ENCODE data around the gene LRRC74B. TPM values are rescaled to one million over a fixed set of nuclear protein-coding genes. Genes with fewer than 3 reads are reported as not detected.
A peak's percentile ranks its signal among the peaks of the same experiment; 100 is the strongest.
"Not testable (repeated sequence)": the region's sequence is repeated elsewhere in the genome, so short reads cannot be mapped to it uniquely, and the experiment has no call there.

LRRC74B gene
- total RNA-seq, 2 experiments from 2014 or later: not detected

GRCh38 chr22:21031545-21032036 lies 14.2 kb upstream of the LRRC74B start:
- Mint-ChIP-seq H3K36me3 (no peaks in the 10 kb centered on the region), H3K27me3 (peaks cover 39% of the 10 kb centered on the region), H3K9me3 (ENCODE audit: low read depth) (no peaks in the 10 kb centered on the region), H3K27ac (no peak overlapping the region), H3K4me3 (no peak overlapping the region), H3K4me1 (peaks cover 15% of the 10 kb centered on the region)
- ATAC-seq: no peak
- no peak for DNase-seq
- CTCF ChIA-PET: no interaction called here

- Mint-ChIP-seq H3K27me3 (peaks cover 39% of the 10 kb centered on the region), H3K4me1 (peaks cover 15% of the 10 kb centered on the region), H3K36me3 (no peaks in the 10 kb centered on the region), H3K27ac (no peak within 1 kb of the TSS), H3K4me3 (peak within 1 kb of the TSS; percentile 30), H3K9me3 (ENCODE audit: low read depth) (no peaks in the 10 kb centered on the region)
- CTCF ChIA-PET: no interaction called here
- ATAC-seq (peak; percentile 54), DNase-seq (no peak)
These were observed 13.5 kb upstream of the LRRC74B start, which contains the start of gene SLC7A4 for GRCh38 chr22:21032037-21032867. TSS of gene SLC7A4 (minus strand) at chr22:21032561. CDS start at chr22:21031812, 749 bp downstream.

GRCh38 chr22:21032868-21033688 lies 12.7 kb upstream of the LRRC74B start:
- H3K27me3 Mint-ChIP-seq: peaks cover 43% of the 10 kb centered on the region
- no peak for DNase-seq
- H3K4me1 Mint-ChIP-seq: peaks cover 15% of the 10 kb centered on the region
- no peak overlapping the region for H3K27ac Mint-ChIP-seq
- H3K9me3 Mint-ChIP-seq (ENCODE audit: low read depth): no peaks in the 10 kb centered on the region
- H3K36me3 Mint-ChIP-seq: no peaks in the 10 kb centered on the region
- no peak overlapping the region for H3K4me3 Mint-ChIP-seq
- CTCF ChIA-PET: no interaction called here
- ATAC-seq: no peak

- CTCF ChIA-PET: no interaction called here
- no peaks in the 10 kb centered on the region for H3K9me3 Mint-ChIP-seq (ENCODE audit: low read depth)
- no peak for DNase-seq
- no peak overlapping the region for H3K4me3 Mint-ChIP-seq
- H3K27me3 Mint-ChIP-seq: peaks cover 47% of the 10 kb centered on the region
- H3K36me3 Mint-ChIP-seq: no peaks in the 10 kb centered on the region
- H3K4me1 Mint-ChIP-seq: peaks cover 15% of the 10 kb centered on the region
- ATAC-seq: peak; percentile 46
- no peak overlapping the region for H3K27ac Mint-ChIP-seq
These were observed 11.9 kb upstream of the LRRC74B start for GRCh38 chr22:21033895-21034294.

- no peaks in the 10 kb centered on the region for H3K9me3 Mint-ChIP-seq (ENCODE audit: low read depth)
- CTCF ChIA-PET: no interaction called here
- H3K27ac Mint-ChIP-seq: no peak overlapping the region
- no peaks in the 10 kb centered on the region for H3K36me3 Mint-ChIP-seq
- H3K27me3 Mint-ChIP-seq: peaks cover 50% of the 10 kb centered on the region
- peaks cover 15% of the 10 kb centered on the region for H3K4me1 Mint-ChIP-seq
- no peak overlapping the region for H3K4me3 Mint-ChIP-seq
- ATAC-seq (no peak), DNase-seq (no peak)
These were observed 10.8 kb upstream of the LRRC74B start for GRCh38 chr22:21034989-21035388.

GRCh38 chr22:21038405-21038804 lies 7.3 kb upstream of the LRRC74B start:
- Mint-ChIP-seq H3K27ac (no peak overlapping the region), H3K4me3 (no peak overlapping the region), H3K36me3 (no peaks in the 10 kb centered on the region), H3K9me3 (ENCODE audit: low read depth) (no peaks in the 10 kb centered on the region), H3K27me3 (peaks cover 42% of the 10 kb centered on the region), H3K4me1 (peaks cover 9% of the 10 kb centered on the region)
- ATAC-seq: no peak
- CTCF ChIA-PET: no interaction called here
- no peak for DNase-seq

GRCh38 chr22:21039158-21039557 lies 6.6 kb upstream of the LRRC74B start:
- H3K4me3 Mint-ChIP-seq: not testable (repeated sequence)

GRCh38 chr22:21041937-21042336 lies 3.8 kb upstream of the LRRC74B start:
- ATAC-seq (no peak), DNase-seq (no peak)
- H3K4me3 Mint-ChIP-seq: no peak overlapping the region
- peaks cover 22% of the 10 kb centered on the region for H3K4me1 Mint-ChIP-seq
- CTCF ChIA-PET: interaction anchor here (0.8 kb wide), 1 partner anchor 21 kb away, joined by 3 read pairs; no protein-coding TSS in a partner anchor
- H3K27ac Mint-ChIP-seq: no peak overlapping the region
- H3K27me3 Mint-ChIP-seq: peaks cover 48% of the 10 kb centered on the region
- H3K36me3 Mint-ChIP-seq: no peaks in the 10 kb centered on the region
- no peaks in the 10 kb centered on the region for H3K9me3 Mint-ChIP-seq (ENCODE audit: low read depth)

More at GRCh38 chr22:21039158-21039557, 6.6 kb upstream of the LRRC74B start:
- DNase-seq; H3K4me1 Mint-ChIP-seq; CTCF ChIA-PET; H3K9me3 Mint-ChIP-seq (ENCODE audit: low read depth); H3K36me3 Mint-ChIP-seq; ATAC-seq; H3K27ac Mint-ChIP-seq: not testable (repeated sequence)
- peaks cover 43% of the 10 kb centered on the region for H3K27me3 Mint-ChIP-seq

- H3K9me3 Mint-ChIP-seq (ENCODE audit: low read depth): no peaks in the 10 kb centered on the region
- H3K4me3 Mint-ChIP-seq: no peak overlapping the region
- ATAC-seq: no peak
- H3K4me1 Mint-ChIP-seq: peaks cover 22% of the 10 kb centered on the region
- peaks cover 44% of the 10 kb centered on the region for H3K27me3 Mint-ChIP-seq
- H3K36me3 Mint-ChIP-seq: no peaks in the 10 kb centered on the region
- CTCF ChIA-PET: interaction anchor here (0.8 to 1.6 kb wide), 2 partner anchors 22 to 60 kb away, joined by 3 to 5 read pairs; no protein-coding TSS in a partner anchor
- DNase-seq: no peak
- no peak overlapping the region for H3K27ac Mint-ChIP-seq
These were observed 2.5 kb upstream of the LRRC74B start for GRCh38 chr22:21042978-21043859.

GRCh38 chr22:21043860-21044535 lies 1.7 kb upstream of the LRRC74B start:
- Mint-ChIP-seq H3K9me3 (ENCODE audit: low read depth) (no peaks in the 10 kb centered on the region), H3K27ac (no peak overlapping the region), H3K4me3 (no peak overlapping the region), H3K27me3 (peaks cover 39% of the 10 kb centered on the region), H3K36me3 (no peaks in the 10 kb centered on the region), H3K4me1 (peaks cover 22% of the 10 kb centered on the region)
- ATAC-seq: no peak
- CTCF ChIA-PET: interaction anchor here (0.8 to 1.6 kb wide), 2 partner anchors 23 to 59 kb away, joined by 3 to 5 read pairs; no protein-coding TSS in a partner anchor
- DNase-seq: no peak

- CTCF ChIA-PET: no interaction called here
- H3K4me3 Mint-ChIP-seq: no peak overlapping the region
- H3K27me3 Mint-ChIP-seq: peaks cover 36% of the 10 kb centered on the region
- ATAC-seq (peak; percentile 32), DNase-seq (no peak)
- no peaks in the 10 kb centered on the region for H3K9me3 Mint-ChIP-seq (ENCODE audit: low read depth)
- no peak overlapping the region for H3K27ac Mint-ChIP-seq
- H3K36me3 Mint-ChIP-seq: no peaks in the 10 kb centered on the region
- peaks cover 22% of the 10 kb centered on the region for H3K4me1 Mint-ChIP-seq
These were observed 688 bp upstream of the LRRC74B start for GRCh38 chr22:21044931-21045584.

GRCh38 chr22:21047035-21047661 lies 1.4 kb downstream of the LRRC74B start:
- no peak overlapping the region for H3K4me3 Mint-ChIP-seq
- H3K27ac Mint-ChIP-seq: no peak overlapping the region
- ATAC-seq (no peak), DNase-seq (no peak)
- CTCF ChIA-PET: no interaction called here
- no peaks in the 10 kb centered on the region for H3K36me3 Mint-ChIP-seq
- H3K4me1 Mint-ChIP-seq: peaks cover 22% of the 10 kb centered on the region
- no peaks in the 10 kb centered on the region for H3K9me3 Mint-ChIP-seq (ENCODE audit: low read depth)
- H3K27me3 Mint-ChIP-seq: peaks cover 34% of the 10 kb centered on the region

Data from activated CD8-positive, alpha-beta memory T cell treated with anti-CD3 and anti-CD28 coated beads, Interleukin-2, amount 10 ng/mL, durations not matched to agents 7 days and 5 days (primary cell).